Measurements from ENCODE around the gene ASTN2.

Gene ASTN2

DNA sequence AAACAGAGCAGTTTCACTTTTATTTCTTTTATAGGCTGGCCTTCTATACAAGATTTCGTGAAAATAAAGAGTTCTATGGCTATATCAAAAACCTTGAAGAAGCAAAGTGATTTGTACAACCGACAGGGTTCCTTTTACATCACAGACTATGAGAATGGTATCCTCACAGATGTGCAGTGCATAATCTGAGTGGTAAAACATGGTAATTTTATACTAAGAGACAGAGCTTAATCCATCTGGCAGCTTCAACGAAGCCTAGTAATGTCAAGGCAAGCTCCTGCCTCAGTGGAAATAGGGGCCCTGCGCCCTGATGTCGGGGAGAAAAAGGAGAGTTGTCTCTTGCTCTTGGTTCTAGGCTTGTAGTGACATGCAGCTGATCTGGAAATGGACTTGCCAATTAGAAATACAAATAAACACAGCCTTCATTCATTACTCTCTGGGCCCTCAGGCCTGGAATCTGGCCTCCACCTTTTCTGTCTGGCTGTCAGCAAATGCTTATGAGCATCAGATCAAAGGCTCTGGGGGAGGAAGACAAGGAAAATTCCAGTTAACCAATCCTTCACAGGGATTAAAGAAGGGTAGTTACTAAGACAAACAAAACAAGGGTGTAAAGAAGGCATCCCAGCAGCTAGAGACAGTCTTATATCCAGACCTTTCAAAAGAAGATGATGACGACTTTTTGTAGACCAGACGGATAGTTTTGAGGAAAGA, 761.4 kb downstream of the ASTN2 start:
- in situ Hi-C loops (cut with MboI; ENCODE audit: low sequenced_read_pairs): no loop called here

DNA sequence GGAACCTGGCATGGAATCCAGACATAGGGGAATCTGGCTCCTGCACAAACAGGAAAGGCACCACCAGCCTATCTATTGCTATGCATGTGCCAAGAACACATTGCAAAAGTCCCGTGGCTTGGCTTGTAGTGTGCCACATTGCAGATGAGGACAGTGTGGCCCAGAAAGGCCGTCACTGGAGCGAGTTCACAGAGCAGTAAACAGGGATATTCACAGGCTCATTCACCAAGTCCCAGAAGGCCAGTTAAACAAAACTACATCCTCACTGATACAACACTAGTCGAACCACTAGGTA, 767.4 kb downstream of the ASTN2 start:
- in situ Hi-C loops (cut with MboI; ENCODE audit: low sequenced_read_pairs): no loop called here

GRCh38 chr9:116646661-116647514, 768.0 kb downstream of the ASTN2 start:
- in situ Hi-C loops (cut with MboI; ENCODE audit: low sequenced_read_pairs): no loop called here

DNA sequence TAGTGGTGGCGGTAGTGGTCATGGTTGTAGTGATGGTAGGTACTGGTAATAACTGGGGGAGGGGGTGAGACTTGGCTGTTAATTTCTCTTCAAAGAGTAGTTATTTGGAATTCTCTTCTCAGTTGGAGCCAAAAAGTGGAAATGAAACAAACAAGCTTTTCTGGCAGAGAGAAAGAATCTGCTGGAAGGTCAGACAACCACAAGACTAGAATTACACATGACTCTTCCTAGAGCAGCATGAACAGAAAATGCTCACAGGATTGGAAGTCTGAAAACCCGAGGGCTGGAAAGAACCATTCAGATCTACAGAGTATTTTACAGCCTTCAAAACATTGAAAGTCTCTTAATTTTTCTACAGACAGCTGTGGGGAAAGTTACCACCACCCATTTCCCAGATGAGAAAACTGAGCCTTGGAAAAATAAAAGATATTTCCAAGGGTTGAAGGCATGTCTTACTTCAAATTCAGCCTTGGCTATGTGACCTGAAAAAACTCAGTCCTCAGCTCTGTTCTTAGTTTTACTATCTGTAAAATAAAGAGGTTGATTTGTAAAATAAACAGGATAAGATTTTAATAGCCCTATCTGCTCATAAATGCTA, 770.7 kb downstream of the ASTN2 start:
- in situ Hi-C loops (cut with MboI; ENCODE audit: low sequenced_read_pairs): no loop called here

DNA sequence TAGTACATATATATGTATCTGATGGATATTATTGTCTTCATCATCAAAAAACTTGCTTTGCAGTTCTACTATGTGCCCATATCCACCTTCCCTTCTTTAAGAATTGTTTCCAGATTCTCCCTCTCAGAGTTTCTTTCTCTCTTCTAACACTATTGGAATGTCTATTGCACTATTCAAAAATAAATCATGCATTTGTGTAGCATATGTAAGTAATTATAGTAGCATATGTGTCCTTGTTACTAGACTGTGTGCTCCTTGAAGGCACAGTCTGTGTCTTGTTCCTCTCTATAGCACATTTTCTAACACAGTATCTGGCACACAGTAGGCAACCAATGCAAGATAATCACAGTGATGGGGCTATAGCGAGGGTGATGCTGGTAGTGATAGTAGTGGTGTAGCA, 771.2 kb downstream of the ASTN2 start:
- in situ Hi-C loops (cut with MboI; ENCODE audit: low sequenced_read_pairs): no loop called here

DNA sequence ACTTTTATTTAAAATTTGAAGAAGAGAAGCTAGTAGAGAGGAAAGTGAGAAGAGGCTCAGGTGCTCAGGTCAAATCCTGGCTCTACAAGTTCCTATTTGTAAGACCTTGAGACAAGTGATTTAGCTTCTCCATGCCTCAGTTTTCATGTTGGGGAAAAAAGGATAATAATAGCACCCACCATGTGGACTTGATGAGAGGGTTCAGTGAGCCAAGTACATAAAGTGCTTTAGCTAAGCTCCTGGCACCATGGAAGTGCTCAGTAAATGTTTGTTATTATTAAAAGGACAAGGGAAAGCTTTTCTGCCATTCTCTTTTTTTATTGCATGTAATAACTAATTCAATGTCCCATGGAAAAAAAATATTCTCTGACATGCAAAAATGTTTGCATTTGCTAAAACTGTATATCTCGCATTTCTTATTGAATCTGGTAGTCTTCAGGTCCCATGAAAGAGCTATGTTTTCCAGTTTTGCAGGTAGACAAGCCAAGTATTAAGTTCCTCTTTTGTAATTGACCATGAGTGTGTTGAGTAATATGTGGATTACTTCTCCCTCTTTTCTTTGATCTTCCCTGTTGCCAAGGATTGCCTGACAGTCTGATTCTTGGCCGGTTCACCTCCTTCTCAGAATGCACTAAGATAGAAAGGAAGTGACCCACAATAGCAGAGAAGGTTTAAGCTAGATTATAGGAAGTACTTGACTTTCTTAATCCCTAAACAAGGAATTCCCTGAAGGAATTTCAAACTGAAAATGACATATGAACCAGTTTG, 773.4 kb downstream of the ASTN2 start:
- in situ Hi-C loops (cut with MboI; ENCODE audit: low sequenced_read_pairs): no loop called here

DNA sequence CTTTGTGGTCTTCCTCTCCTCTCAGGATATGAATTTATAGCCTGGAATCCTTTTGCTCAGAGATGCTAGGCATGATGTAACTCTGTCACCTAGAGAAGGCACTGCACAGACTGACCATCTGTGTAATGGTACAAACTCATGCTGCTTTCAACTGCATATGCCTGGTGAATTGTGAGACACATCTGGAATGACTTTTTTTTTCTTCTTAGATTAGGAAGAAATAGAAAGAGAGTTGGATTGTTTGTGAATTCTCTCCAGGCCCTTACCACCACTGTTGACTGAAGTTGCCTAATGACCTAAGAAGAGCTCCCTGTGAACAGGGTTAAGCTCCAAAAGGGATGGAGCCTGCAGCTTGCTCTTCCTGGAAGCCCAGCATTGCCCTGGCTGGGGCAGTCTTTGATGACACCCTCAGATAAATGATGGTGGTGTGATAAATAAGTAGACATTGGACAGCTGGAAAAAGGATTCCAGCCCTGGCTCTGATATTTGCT, 775.6 kb downstream of the ASTN2 start:
- in situ Hi-C loops (cut with MboI; ENCODE audit: low sequenced_read_pairs): no loop called here

DNA sequence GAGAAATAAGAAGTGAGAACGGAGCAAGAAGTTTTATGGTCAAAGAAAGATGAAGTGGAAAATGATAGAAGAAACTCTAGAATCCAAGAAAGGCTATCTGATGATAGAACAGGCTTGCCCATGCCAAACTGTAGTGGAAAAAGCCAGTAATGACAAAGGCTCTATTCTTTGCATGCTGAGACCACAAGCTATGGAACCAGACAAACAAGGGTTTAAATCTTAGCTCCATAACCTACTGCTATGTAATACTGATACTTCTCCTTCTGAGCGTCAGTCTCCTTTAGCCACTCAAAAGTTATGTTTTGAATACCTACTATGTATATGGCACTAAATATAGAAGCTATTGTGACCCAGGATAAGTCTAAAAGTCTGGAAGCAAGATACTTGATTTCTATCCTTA, 778.9 kb downstream of the ASTN2 start:
- in situ Hi-C loops (cut with MboI; ENCODE audit: low sequenced_read_pairs): no loop called here

DNA sequence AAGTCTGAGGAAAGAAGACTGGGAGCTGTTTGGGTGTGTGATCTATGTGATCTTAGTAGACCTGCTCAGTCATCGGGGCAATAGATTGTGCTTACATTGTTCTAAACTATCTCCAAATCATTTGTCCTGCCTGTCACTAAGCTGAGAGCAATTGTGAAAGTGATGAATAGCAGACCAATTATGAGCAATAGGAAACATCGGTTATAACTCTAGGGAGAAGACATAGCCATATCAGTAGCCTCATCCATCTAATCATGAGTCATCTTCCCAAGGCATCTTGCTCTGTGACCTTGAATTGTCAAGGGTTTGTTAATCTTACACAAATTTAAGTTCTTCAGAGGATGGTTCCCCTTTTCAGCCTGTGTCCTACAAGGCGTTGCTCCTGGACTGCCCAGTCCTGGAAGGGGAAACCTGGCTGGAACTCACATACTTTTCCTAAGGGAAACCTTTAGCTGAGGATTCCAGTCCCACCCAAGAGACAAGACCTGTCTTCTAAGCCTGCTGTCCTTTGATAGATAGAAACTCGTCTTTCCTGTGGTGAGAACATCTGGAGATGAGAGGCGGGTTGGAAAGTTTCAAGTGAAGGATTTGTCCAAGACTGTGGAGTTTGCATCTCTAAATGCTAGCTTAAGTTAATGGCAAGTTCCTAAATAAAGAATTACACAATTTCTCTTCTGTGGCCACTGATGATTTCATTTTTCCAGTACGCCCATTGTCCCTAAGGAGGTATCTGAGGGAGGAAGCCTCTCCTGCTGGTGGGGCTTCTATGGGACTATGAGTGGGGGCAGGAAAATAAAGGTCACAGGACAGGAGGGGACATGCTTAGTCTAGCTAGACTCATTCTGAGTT, 781.6 kb downstream of the ASTN2 start:
- in situ Hi-C loops (cut with MboI; ENCODE audit: low sequenced_read_pairs): no loop called here

- in situ Hi-C loops (cut with MboI; ENCODE audit: low sequenced_read_pairs): no loop called here
These were observed 785.2 kb downstream of the ASTN2 start for GRCh38 chr9:116629634-116630033.

- in situ Hi-C loops (cut with MboI; ENCODE audit: low sequenced_read_pairs): no loop called here
These were observed 786.1 kb downstream of the ASTN2 start for GRCh38 chr9:116628716-116629115.

DNA sequence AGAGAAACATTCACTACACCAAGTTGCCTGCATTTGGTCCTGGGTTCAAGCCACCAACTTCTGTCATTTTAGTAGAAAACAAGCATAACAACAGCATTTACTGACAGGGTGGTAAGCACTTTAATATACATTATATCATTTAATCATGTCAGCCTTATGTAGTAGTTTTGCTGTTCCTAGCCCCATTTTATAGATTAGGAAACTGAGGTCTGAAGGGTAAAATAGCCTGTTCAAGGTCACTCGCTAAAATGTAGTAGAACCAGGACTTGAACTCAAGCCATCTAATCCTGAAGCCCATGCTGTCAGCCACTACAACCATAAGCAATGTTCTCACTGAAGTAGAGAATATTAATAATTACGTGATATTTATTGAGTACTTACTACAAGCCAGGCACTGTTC, 787.4 kb downstream of the ASTN2 start:
- in situ Hi-C loops (cut with MboI; ENCODE audit: low sequenced_read_pairs): no loop called here

- in situ Hi-C loops (cut with MboI; ENCODE audit: low sequenced_read_pairs): no loop called here
These were observed 788.1 kb downstream of the ASTN2 start for GRCh38 chr9:116626762-116627161.

DNA sequence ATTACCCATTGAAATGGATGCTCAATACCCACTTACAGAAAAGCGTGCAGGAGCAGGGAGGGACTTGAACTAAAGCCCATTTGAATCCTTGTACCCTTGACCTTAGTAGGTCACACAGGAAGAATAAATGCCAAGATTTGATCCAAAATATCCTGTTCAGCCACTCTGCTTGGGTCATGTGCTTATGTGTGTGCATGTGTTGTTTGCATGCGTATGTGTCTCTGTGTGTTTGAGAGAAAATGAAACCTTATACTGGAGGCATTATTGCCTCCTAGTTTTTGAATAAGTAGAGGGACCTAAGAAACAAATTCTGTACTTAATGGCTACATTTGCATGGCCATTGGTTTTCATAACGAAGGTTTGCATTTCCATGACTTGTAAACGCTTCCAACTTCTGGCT, 791.1 kb downstream of the ASTN2 start:
- in situ Hi-C loops (cut with MboI; ENCODE audit: low sequenced_read_pairs): no loop called here

DNA sequence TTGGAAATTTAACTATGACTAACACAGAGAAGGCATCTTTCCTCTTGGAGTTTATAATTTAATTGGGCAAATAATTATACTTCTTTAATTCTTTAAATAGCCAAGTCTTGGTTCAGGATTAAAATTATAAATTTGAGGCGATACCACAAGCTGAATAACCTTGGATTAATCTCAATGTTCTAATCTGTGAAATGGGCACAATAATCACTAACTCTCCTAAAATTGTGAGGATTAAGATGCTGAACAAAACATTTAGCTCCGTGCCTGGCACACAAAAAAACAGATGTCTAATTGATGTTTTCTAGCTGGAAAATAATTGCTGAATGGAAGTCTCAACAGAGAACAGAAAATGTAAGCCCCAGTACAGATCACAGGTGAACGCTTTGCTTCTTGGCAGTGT, 797.5 kb downstream of the ASTN2 start:
- in situ Hi-C loops (cut with MboI; ENCODE audit: low sequenced_read_pairs): no loop called here

- in situ Hi-C loops (cut with MboI; ENCODE audit: low sequenced_read_pairs): no loop called here
These were observed 798.4 kb downstream of the ASTN2 start for GRCh38 chr9:116616304-116616914.

- in situ Hi-C loops (cut with MboI; ENCODE audit: low sequenced_read_pairs): no loop called here
These were observed 806.8 kb downstream of the ASTN2 start for GRCh38 chr9:116608064-116608463.

DNA sequence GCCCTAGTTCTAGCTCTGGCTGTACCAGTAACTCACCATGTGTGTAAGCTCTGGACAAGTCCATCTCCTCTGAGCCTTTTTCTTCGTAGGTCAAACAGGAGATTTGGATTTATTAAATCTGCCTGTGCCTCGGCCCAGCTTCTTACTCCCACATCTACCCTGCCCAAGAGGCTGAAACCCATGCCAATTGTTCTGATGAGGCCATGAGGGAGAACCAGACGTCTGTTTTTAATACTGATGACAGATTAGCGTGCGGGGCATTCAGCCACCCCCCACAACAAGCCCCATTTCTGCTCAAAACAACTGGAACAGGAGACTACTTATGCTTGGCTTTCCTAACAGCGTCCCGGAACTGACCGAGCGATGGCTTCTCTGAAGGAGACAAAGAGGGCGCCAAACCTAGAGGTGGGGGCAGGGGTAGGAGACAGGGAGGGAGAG, 808.9 kb downstream of the ASTN2 start:
- in situ Hi-C loops (cut with MboI; ENCODE audit: low sequenced_read_pairs): no loop called here

GRCh38 chr9:116605060-116605459, 809.8 kb downstream of the ASTN2 start:
- in situ Hi-C loops (cut with MboI; ENCODE audit: low sequenced_read_pairs): no loop called here

DNA sequence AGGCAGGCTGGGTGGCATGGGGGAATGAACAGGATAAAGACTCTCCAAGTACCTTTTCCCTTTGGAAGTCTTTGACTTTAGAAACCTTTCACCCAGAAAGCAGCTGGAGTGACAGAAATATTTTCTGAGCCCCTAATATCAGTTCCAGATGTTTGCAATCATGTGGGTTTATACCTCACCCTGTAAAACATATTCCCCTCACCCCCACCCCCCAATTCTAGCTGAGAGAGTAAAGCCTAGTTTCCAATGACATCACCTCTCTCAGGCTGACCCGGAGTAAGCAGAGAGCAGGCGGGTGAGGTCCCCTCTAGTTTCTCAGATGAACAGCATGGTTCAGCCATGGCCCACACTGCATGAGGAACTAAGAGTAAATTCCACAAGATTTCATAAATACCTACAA, 810.6 kb downstream of the ASTN2 start:
- in situ Hi-C loops (cut with MboI; ENCODE audit: low sequenced_read_pairs): no loop called here
